ENCODE measurements around the gene AURKA. TPM values are rescaled to one million over a fixed set of nuclear protein-coding genes. Genes with fewer than 3 reads are reported as not detected.
"Not testable (repeated sequence)": the region's sequence is repeated elsewhere in the genome, so short reads cannot be mapped to it uniquely, and the experiment has no call there.

The AURKA gene
- total RNA-seq, 5 donors from 2014 or later (not counting 1 experiment from before 2014, with no cell fraction given), result 1.3 to 2.3 (median 2.0) TPM

DNA sequence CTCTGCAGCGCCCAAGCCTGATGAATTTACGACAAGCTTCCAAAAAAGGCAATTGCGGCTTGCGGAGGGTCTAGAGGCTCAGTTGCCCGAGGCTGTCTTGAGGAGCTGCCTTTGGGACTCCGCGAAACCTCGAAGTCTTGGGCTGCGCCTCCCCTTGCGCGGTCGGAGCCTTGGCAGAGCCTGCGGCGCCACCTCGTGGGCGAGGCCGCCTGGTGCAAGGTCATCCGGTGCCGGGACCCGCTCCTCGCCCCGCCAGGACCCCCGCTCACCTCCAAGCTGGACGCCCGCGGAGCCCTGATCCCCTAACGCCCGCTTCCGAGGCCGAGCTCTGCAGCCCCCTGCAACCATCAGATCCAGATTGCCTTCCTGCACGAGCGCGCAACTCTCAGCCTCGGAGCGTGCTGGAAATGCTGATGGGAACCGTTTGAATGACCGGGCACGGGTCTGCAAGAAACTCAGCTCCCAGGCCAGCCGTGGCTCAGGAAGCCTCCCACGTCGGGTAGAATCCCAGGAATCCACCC is 48.1 kb downstream of the AURKA start:
- H3K27ac ChIP-seq (ENCODE audit: low read length), result no peak overlapping the region
- Mint-ChIP-seq H3K27me3 (peaks cover 72 to 78% of the 10 kb centered on the region in 2 donors), H3K36me3 (no peaks in the 10 kb centered on the region), H3K27ac (no peak overlapping the region), H3K4me1 (peaks cover 7 to 20% (median 8%) of the 10 kb centered on the region in 3 donors), H3K9me3 (no peaks in the 10 kb centered on the region), H3K4me3 (peak overlapping the region in 1 of 3 donors; percentile 18)
- no peak overlapping the region for H3K4me3 ChIP-seq (ENCODE audit: control insufficient read depth in 1 of 2, extremely low read depth in 1 of 2, low read length in 1 of 2)
- H3K4me1 ChIP-seq (ENCODE audit: control insufficient read depth in 1 of 2, extremely low read depth in 1 of 2, insufficient read depth in 2 of 2, low read length in 2 of 2), result peaks cover 0 to 7% of the 10 kb centered on the region in 2 experiments
- WGBS (ENCODE audit: insufficient coverage), result 6% methylated on average over 41 of the region's 41 CpGs
- no peaks in the 10 kb centered on the region for H3K36me3 ChIP-seq (ENCODE audit: control insufficient read depth in 2 of 2, extremely low read depth in 1 of 2, insufficient read depth in 1 of 2, low read length in 1 of 2)
- no peaks in the 10 kb centered on the region for H3K9me3 ChIP-seq
- ATAC-seq (replicated peaks in 1 of 4) (peak; percentile 37 to 68 (median 60)), DNase-seq (peak in 21 of 35 experiments; percentile 4 to 46 (median 22))
- ChIA-PET CTCF (no interaction called here), POLR2A (no interaction called here)
- peaks cover 8 to 34% of the 10 kb centered on the region in 2 experiments for H3K27me3 ChIP-seq (replicated peaks in 1 of 2; ENCODE audit: control insufficient read depth in 2 of 2, extremely low read depth in 1 of 2, insufficient read depth in 2 of 2, low read length in 1 of 2)

DNA sequence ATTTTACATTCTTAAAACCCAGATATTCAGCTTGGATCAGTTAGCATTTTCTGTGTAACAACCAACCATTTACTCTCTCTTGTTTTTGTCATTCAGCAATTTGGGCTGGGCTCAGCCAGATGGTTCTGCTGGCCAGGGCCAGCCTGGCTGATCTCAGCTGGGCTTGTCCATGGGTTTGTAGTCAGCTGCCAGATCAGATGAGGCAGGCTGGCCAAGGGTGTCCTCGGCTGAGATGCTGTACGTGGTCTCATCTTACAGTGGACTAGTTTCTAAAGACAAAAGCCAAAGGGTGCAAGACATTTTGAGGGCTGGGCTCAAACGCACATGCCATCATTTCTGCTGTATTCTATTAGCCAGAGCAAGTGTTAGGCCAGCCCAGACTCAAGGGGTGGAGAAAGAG is 49.2 kb downstream of the AURKA start:
- Histone ChIP-seq H3K9me3 (no peaks in the 10 kb centered on the region), H3K4me3 (ENCODE audit: control insufficient read depth in 1 of 2, extremely low read depth in 1 of 2, low read length in 1 of 2) (no peak overlapping the region), H3K27me3 (replicated peaks in 1 of 2; ENCODE audit: control insufficient read depth in 2 of 2, extremely low read depth in 1 of 2, insufficient read depth in 2 of 2, low read length in 1 of 2) (peaks cover 6 to 34% of the 10 kb centered on the region in 2 experiments), H3K36me3 (ENCODE audit: control insufficient read depth in 2 of 2, extremely low read depth in 1 of 2, insufficient read depth in 1 of 2, low read length in 1 of 2) (no peaks in the 10 kb centered on the region), H3K27ac (ENCODE audit: low read length) (no peak overlapping the region), H3K4me1 (ENCODE audit: control insufficient read depth in 1 of 2, extremely low read depth in 1 of 2, insufficient read depth in 2 of 2, low read length in 2 of 2) (peaks cover 0 to 7% of the 10 kb centered on the region in 2 experiments)
- H3K4me3 Mint-ChIP-seq, result no peak overlapping the region
- CTCF ChIA-PET, result no interaction called here
- H3K36me3 Mint-ChIP-seq, result no peaks in the 10 kb centered on the region
- DNase-seq (no peak), ATAC-seq (replicated peaks in 1 of 4) (no peak)
- H3K27me3 Mint-ChIP-seq, result peaks cover 75 to 80% of the 10 kb centered on the region in 2 donors
- H3K27ac Mint-ChIP-seq, result no peak overlapping the region
- POLR2A ChIA-PET, result interaction anchor here in 1 of 2 donors (0.6 kb wide), 1 partner anchor 136 kb away, joined by 3 read pairs; no protein-coding TSS in a partner anchor
- peaks cover 5 to 10% (median 7%) of the 10 kb centered on the region in 3 donors for H3K4me1 Mint-ChIP-seq
- H3K9me3 Mint-ChIP-seq, result no peaks in the 10 kb centered on the region
- WGBS (ENCODE audit: insufficient coverage), result 83% methylated on average over 3 of the region's 3 CpGs

DNA sequence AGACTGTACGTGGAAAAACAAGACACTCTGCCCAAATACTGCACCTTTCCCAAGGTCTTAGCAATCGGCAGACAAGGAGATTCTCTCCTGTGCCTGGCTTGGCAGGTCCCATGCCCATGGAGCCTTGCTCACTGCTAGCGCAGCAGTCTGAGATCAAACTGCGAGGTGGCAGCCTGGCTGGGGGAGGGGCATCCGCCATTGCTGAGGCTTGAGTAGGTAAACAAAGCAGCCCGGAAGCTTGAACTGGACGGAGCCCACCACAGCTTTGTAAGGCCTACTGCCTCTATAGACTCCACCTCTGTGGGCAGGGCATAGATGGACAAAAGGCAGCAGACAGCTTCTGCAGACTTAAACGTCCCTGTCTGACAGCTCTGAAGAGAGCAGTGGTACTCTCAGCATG is 55.3 kb downstream of the AURKA start:
- 89% methylated on average over 7 of the region's 8 CpGs for WGBS (ENCODE audit: insufficient coverage)
- H3K9me3 ChIP-seq; H3K27ac Mint-ChIP-seq; ATAC-seq (replicated peaks in 1 of 4); H3K4me1 Mint-ChIP-seq; H3K27ac ChIP-seq (ENCODE audit: low read length); H3K36me3 Mint-ChIP-seq; POLR2A ChIA-PET; H3K4me1 ChIP-seq (ENCODE audit: control insufficient read depth in 1 of 2, extremely low read depth in 1 of 2, insufficient read depth in 2 of 2, low read length in 2 of 2); DNase-seq; H3K4me3 Mint-ChIP-seq; CTCF ChIA-PET; H3K36me3 ChIP-seq (ENCODE audit: control insufficient read depth in 2 of 2, extremely low read depth in 1 of 2, insufficient read depth in 1 of 2, low read length in 1 of 2); H3K9me3 Mint-ChIP-seq; H3K4me3 ChIP-seq (ENCODE audit: control insufficient read depth in 1 of 2, extremely low read depth in 1 of 2, low read length in 1 of 2): not testable (repeated sequence)
- peaks cover 0 to 17% of the 10 kb centered on the region in 2 experiments for H3K27me3 ChIP-seq (replicated peaks in 1 of 2; ENCODE audit: control insufficient read depth in 2 of 2, extremely low read depth in 1 of 2, insufficient read depth in 2 of 2, low read length in 1 of 2)
- H3K27me3 Mint-ChIP-seq, result peaks cover 50 to 53% of the 10 kb centered on the region in 2 donors

DNA sequence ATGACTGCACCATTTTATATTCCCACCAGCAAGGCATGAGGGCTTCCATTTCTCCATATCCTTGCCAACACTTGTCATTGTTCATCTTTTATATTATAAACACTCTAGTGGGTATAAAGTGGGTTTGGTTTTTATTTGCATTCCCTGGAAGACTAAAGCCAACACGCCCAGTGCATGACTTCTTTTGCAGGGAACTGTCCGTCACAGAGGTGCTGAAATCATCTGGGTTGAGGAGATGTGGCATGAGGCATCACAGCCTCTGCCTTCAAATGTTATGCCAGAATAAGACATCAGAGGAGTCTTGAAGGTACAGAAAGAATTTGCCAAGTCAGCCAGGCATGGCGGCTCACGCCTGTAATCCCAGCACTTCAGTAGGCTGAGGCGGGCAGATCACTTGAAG is 63.2 kb downstream of the AURKA start:
- Mint-ChIP-seq H3K4me3 (no peak overlapping the region), H3K27me3 (peaks cover 25 to 41% of the 10 kb centered on the region in 2 donors), H3K27ac (no peak overlapping the region), H3K4me1 (no peaks in the 10 kb centered on the region), H3K9me3 (no peaks in the 10 kb centered on the region), H3K36me3 (no peaks in the 10 kb centered on the region)
- Histone ChIP-seq H3K36me3 (ENCODE audit: control insufficient read depth in 2 of 2, extremely low read depth in 1 of 2, insufficient read depth in 1 of 2, low read length in 1 of 2) (no peaks in the 10 kb centered on the region), H3K27ac (ENCODE audit: low read length) (no peak overlapping the region), H3K9me3 (no peaks in the 10 kb centered on the region), H3K4me1 (ENCODE audit: control insufficient read depth in 1 of 2, extremely low read depth in 1 of 2, insufficient read depth in 2 of 2, low read length in 2 of 2) (no peaks in the 10 kb centered on the region), H3K4me3 (ENCODE audit: control insufficient read depth in 1 of 2, extremely low read depth in 1 of 2, low read length in 1 of 2) (no peak overlapping the region), H3K27me3 (replicated peaks in 1 of 2; ENCODE audit: control insufficient read depth in 2 of 2, extremely low read depth in 1 of 2, insufficient read depth in 2 of 2, low read length in 1 of 2) (peaks cover 2 to 17% of the 10 kb centered on the region in 2 experiments)
- WGBS (ENCODE audit: insufficient coverage), result 46% methylated on average over 4 of the region's 5 CpGs
- POLR2A ChIA-PET, result no interaction called here
- no peak for ATAC-seq (replicated peaks in 1 of 4)
- CTCF ChIA-PET, result interaction anchor here in 1 of 2 donors (1.0 kb wide), 1 partner anchor 20 kb away, joined by 6 read pairs; no protein-coding TSS in a partner anchor
- DNase-seq, result peak in 1 of 35 experiments; percentile 5

DNA sequence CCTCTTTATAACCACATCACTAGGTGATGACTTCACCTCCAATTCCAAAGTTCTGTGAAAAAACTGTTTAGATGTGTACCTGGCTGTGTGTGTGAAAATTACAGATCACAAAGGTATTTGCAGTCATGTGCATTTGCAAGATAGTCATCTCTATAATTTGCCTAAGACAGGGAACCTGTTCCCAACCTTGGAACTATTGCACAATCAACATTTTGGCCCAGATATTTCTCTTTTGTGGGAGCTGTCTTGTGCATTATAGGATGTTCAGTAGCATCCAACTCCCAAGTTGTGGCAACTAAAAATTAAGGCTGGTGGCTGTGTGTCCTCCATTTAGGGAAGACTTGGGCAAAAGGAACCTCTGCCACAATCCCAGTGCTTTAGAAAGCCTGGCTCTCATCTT is 67.2 kb downstream of the AURKA start:
- Mint-ChIP-seq H3K9me3 (no peaks in the 10 kb centered on the region), H3K27me3 (peaks cover 24 to 40% of the 10 kb centered on the region in 2 donors)

DNA sequence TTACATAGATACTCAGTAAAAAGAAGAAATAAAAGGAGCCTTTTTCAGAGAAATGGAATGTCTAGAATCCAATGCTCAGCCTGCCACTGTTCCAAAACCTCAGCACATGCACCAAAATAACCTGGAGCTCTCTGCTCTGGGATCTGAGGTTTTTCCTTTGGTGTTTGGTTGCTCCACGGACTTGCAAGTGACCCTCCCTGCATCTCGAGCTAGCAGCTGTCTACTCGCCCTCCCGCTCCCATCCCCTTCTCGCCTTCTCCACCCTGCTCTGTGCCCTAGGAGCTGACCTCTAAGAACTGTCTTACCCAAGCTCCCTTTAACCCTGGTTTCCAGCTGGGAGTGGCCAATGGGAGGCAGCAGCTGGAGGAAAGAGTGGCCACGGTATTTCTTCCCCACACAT is 68.4 kb downstream of the AURKA start:
- ChIA-PET POLR2A (no interaction called here), CTCF (no interaction called here)
- ATAC-seq (replicated peaks in 1 of 4) (no peak), DNase-seq (no peak)
- Mint-ChIP-seq H3K9me3 (no peaks in the 10 kb centered on the region), H3K4me1 (no peaks in the 10 kb centered on the region), H3K36me3 (no peaks in the 10 kb centered on the region), H3K27ac (no peak overlapping the region), H3K4me3 (no peak overlapping the region), H3K27me3 (peaks cover 24 to 41% of the 10 kb centered on the region in 2 donors)
- no peak overlapping the region for H3K27ac ChIP-seq (ENCODE audit: low read length)
- no peak overlapping the region for H3K4me3 ChIP-seq (ENCODE audit: control insufficient read depth in 1 of 2, extremely low read depth in 1 of 2, low read length in 1 of 2)
- H3K36me3 ChIP-seq (ENCODE audit: control insufficient read depth in 2 of 2, extremely low read depth in 1 of 2, insufficient read depth in 1 of 2, low read length in 1 of 2), result no peaks in the 10 kb centered on the region
- H3K9me3 ChIP-seq, result no peaks in the 10 kb centered on the region
- no peaks in the 10 kb centered on the region for H3K4me1 ChIP-seq (ENCODE audit: control insufficient read depth in 1 of 2, extremely low read depth in 1 of 2, insufficient read depth in 2 of 2, low read length in 2 of 2)
- H3K27me3 ChIP-seq (replicated peaks in 1 of 2; ENCODE audit: control insufficient read depth in 2 of 2, extremely low read depth in 1 of 2, insufficient read depth in 2 of 2, low read length in 1 of 2), result peaks cover 2 to 17% of the 10 kb centered on the region in 2 experiments
- WGBS (ENCODE audit: insufficient coverage), result 56% methylated on average over 4 of the region's 6 CpGs

More for the DNA sequence above, 67.2 kb downstream of the AURKA start:
- DNase-seq (no peak), ATAC-seq (replicated peaks in 1 of 4) (no peak)
- ChIA-PET CTCF (no interaction called here), POLR2A (no interaction called here)
- no peaks in the 10 kb centered on the region for H3K36me3 Mint-ChIP-seq
- no peak overlapping the region for H3K4me3 Mint-ChIP-seq
- peaks cover 2 to 21% of the 10 kb centered on the region in 2 experiments for H3K27me3 ChIP-seq (replicated peaks in 1 of 2; ENCODE audit: control insufficient read depth in 2 of 2, extremely low read depth in 1 of 2, insufficient read depth in 2 of 2, low read length in 1 of 2)
- no peaks in the 10 kb centered on the region for H3K4me1 ChIP-seq (ENCODE audit: control insufficient read depth in 1 of 2, extremely low read depth in 1 of 2, insufficient read depth in 2 of 2, low read length in 2 of 2)
- H3K36me3 ChIP-seq (ENCODE audit: control insufficient read depth in 2 of 2, extremely low read depth in 1 of 2, insufficient read depth in 1 of 2, low read length in 1 of 2), result no peaks in the 10 kb centered on the region
- no peak overlapping the region for H3K27ac ChIP-seq (ENCODE audit: low read length)
- no peak overlapping the region for H3K27ac Mint-ChIP-seq
- no peaks in the 10 kb centered on the region for H3K9me3 ChIP-seq
- H3K4me3 ChIP-seq (ENCODE audit: control insufficient read depth in 1 of 2, extremely low read depth in 1 of 2, low read length in 1 of 2), result no peak overlapping the region
- no peaks in the 10 kb centered on the region for H3K4me1 Mint-ChIP-seq

DNA sequence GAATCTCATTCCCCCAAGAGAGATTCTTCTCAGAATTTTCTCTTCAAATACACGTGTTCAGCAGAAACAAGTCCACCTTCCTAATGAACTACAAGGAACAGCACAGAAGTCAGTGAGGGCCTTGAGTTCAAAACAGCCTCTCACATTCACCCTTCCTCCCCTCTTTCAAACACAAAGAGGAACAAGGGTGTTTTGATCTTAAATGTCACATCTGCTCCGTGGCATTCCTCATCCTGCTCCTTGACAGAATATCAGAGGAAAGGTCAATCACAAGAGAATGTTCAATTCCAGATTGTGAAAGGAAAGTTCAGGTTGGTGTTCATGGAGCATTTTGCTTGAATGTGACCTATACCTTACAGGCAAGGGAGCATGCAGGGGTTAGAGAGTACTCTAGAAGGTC is 68.8 kb downstream of the AURKA start:
- no CpG with 5 or more reads among the region's 2 CpGs for WGBS (ENCODE audit: insufficient coverage)
- POLR2A ChIA-PET, result no interaction called here
- ATAC-seq (replicated peaks in 1 of 4), result no peak
- Histone ChIP-seq H3K36me3 (ENCODE audit: control insufficient read depth in 2 of 2, extremely low read depth in 1 of 2, insufficient read depth in 1 of 2, low read length in 1 of 2) (no peaks in the 10 kb centered on the region), H3K9me3 (no peaks in the 10 kb centered on the region), H3K27me3 (replicated peaks in 1 of 2; ENCODE audit: control insufficient read depth in 2 of 2, extremely low read depth in 1 of 2, insufficient read depth in 2 of 2, low read length in 1 of 2) (peaks cover 2 to 17% of the 10 kb centered on the region in 2 experiments), H3K4me3 (ENCODE audit: control insufficient read depth in 1 of 2, extremely low read depth in 1 of 2, low read length in 1 of 2) (no peak overlapping the region), H3K4me1 (ENCODE audit: control insufficient read depth in 1 of 2, extremely low read depth in 1 of 2, insufficient read depth in 2 of 2, low read length in 2 of 2) (no peaks in the 10 kb centered on the region), H3K27ac (ENCODE audit: low read length) (no peak overlapping the region)
- no peaks in the 10 kb centered on the region for H3K4me1 Mint-ChIP-seq
- no peaks in the 10 kb centered on the region for H3K36me3 Mint-ChIP-seq
- no peak overlapping the region for H3K27ac Mint-ChIP-seq
- CTCF ChIA-PET, result no interaction called here
- H3K4me3 Mint-ChIP-seq, result no peak overlapping the region
- H3K9me3 Mint-ChIP-seq, result no peaks in the 10 kb centered on the region
- DNase-seq, result no peak
- peaks cover 26 to 41% of the 10 kb centered on the region in 2 donors for H3K27me3 Mint-ChIP-seq

Measured in T-cell (primary cell).